ENCODE data around the gene SERPINB1. TPM values are rescaled to one million over a fixed set of nuclear protein-coding genes. Genes with fewer than 3 reads are reported as not detected.

The SERPINB1 gene
- total RNA-seq, 1 experiment from 2014 or later = 73.2 TPM

GRCh38 chr6:2819115-2819514 lies 22.5 kb downstream of the SERPINB1 start (continued):
- TF ChIP-seq CTCF (IDR thresholded peaks at IDR 0.05 in 2 of 3, conservative IDR thresholded peaks at IDR 0.05 in 1 of 3; ENCODE audit: borderline replicate concordance in 1 of 3, insufficient read depth in 1 of 3, low read depth in 2 of 3, low read length in 2 of 3) = no peak

GRCh38 chr6:2818593-2818992 lies 23.1 kb downstream of the SERPINB1 start:
- H3K79me2 ChIP-seq (ENCODE audit: insufficient read depth, low read length) = no peaks in the 10 kb centered on the region
- BruUV-seq (replicated peaks) = no TSS peak
- H3K9me3 ChIP-seq (ENCODE audit: control insufficient read depth in 1 of 2, insufficient read depth in 1 of 2, low read depth in 1 of 2, low read length in 2 of 2) = peaks cover 5 to 7% of the 10 kb centered on the region in 2 experiments; a peak in 2 of 4 replicates
- peak overlapping the region; percentile 40; the same call in 1 of the 2 replicates for H3K4me2 ChIP-seq (ENCODE audit: low read length)
- intact Hi-C loops (cut with micrococcal nuclease) = no loop called here
- POLR2A ChIA-PET = interaction anchor here (1.2 to 2.1 kb wide), 2 partner anchors 14 to 23 kb away, joined by 3 to 9 read pairs; partner anchors contain the start of gene SERPINB1
- H3K36me3 ChIP-seq (ENCODE audit: control insufficient read depth in 1 of 2, insufficient read depth in 2 of 2, low read length in 2 of 2) = no peaks in the 10 kb centered on the region
- no peak overlapping the region for H3K4me3 ChIP-seq (replicated peaks in 1 of 2; ENCODE audit: low read depth in 1 of 2, low read length in 2 of 2)
- H3K9me2 ChIP-seq (ENCODE audit: insufficient read depth) = no peaks in the 10 kb centered on the region
- no peak overlapping the region for H3K27ac ChIP-seq (ENCODE audit: low read depth, low read length)
- no peak overlapping the region for H3K9ac ChIP-seq (ENCODE audit: low read length)
- no peaks in the 10 kb centered on the region for H3K27me3 ChIP-seq (ENCODE audit: insufficient read depth, low read length)
- TF ChIP-seq MAX (IDR thresholded peaks at IDR 0.05) (no peak), SRF (IDR thresholded peaks at IDR 0.05; ENCODE audit: low read depth) (no peak), FOSL1 (IDR thresholded peaks at IDR 0.05; ENCODE audit: low read depth) (no peak), JUND (IDR thresholded peaks at IDR 0.05) (no peak), EZH2 (IDR thresholded peaks at IDR 0.05) (no peak), CTCF (IDR thresholded peaks at IDR 0.05 in 2 of 3, conservative IDR thresholded peaks at IDR 0.05 in 1 of 3; ENCODE audit: borderline replicate concordance in 1 of 3, insufficient read depth in 1 of 3, low read depth in 2 of 3, low read length in 2 of 3) (no peak), EGR1 (IDR thresholded peaks at IDR 0.05; ENCODE audit: low read depth) (no peak), ELF1 (IDR thresholded peaks at IDR 0.05; ENCODE audit: borderline replicate concordance, low read depth) (no peak), YY1 (IDR thresholded peaks at IDR 0.05; ENCODE audit: extremely low read depth, insufficient replicate concordance, low read depth, low read length) (no peak)
- H3K4me1 ChIP-seq (ENCODE audit: control insufficient read depth in 1 of 2, insufficient read depth in 2 of 2, low read length in 2 of 2) = peaks cover 3 to 17% of the 10 kb centered on the region in 2 experiments; a peak in 3 of 4 replicates
- no peak overlapping the region for H2AFZ ChIP-seq (ENCODE audit: low read depth, low read length, poor library complexity, severe bottlenecking)
- RAD21 ChIA-PET (ENCODE audit: low non-redundant PET in 1 of 2, low total read pairs in 2 of 2, uncharacterized antibody in 2 of 2, unreplicated experiment in 2 of 2) = no interaction called here
- H4K20me1 ChIP-seq (ENCODE audit: insufficient read depth) = no peaks in the 10 kb centered on the region
- ATAC-seq = no peak
- no peak for DNase-seq (ENCODE audit: low read depth, low spot score)
- CTCF ChIA-PET = interaction anchor here (0.9 kb wide), 1 partner anchor 134 kb away, joined by 3 read pairs; no protein-coding TSS in a partner anchor
